Kidney epithelial cell (primary cell): Measurements from ENCODE around the gene XRCC3. TPM values are rescaled to one million over a fixed set of nuclear protein-coding genes. Genes with fewer than 3 reads are reported as not detected.

Experiments
- DNase-seq: peaks from one replicate; pipeline ENCODE4 v3.0.0-alpha.2; 2010; ENCODE audit warnings: low read depth
- H3K27me3 ChIP-seq: 2 replicates; pipeline ENCODE4 v1.6.0; 2011; ENCODE audit warnings: low read length; ENCODE audit not compliant: control insufficient read depth, insufficient read depth
- H3K36me3 ChIP-seq: 2 replicates; pipeline ENCODE4 v1.5.1; 2011; ENCODE audit warnings: low read length; ENCODE audit not compliant: control insufficient read depth, insufficient read depth
- H3K4me3 ChIP-seq: 2 replicates; pipeline ENCODE4 v1.5.1; 2011; ENCODE audit warnings: low read depth, mild to moderate bottlenecking, control low read depth, low read length
- CTCF ChIP-seq: IDR thresholded peaks from 2 replicates; pipeline ENCODE4 v1.5.1; 2011; ENCODE audit warnings: mild to moderate bottlenecking, moderate library complexity, low read length, control low read depth, inconsistent platforms; ENCODE audit not compliant: insufficient read depth, poor library complexity, severe bottlenecking
- total RNA-seq: library from RNA; depleted of rRNA; stranded (reverse); fragments of >200 nt; gene quantifications from 2 replicates; pipeline ENCODE4 v1.2.3, GENCODE V29; 2015

XRCC3 gene
- total RNA-seq, 1 donor from 2014 or later = 10.4 TPM

GRCh38 chr14:103697206-103697602 is 18.0 kb downstream of the XRCC3 start:
- H3K4me3 ChIP-seq = no peak overlapping the region
- H3K27me3 ChIP-seq = no peaks in the 10 kb centered on the region
- TF ChIP-seq CTCF = no peak
- no peak for DNase-seq
- peaks cover 4% of the 10 kb centered on the region for H3K36me3 ChIP-seq

GRCh38 chr14:103696466-103697071 is 18.7 kb downstream of the XRCC3 start:
- no peak for DNase-seq
- Histone ChIP-seq H3K4me3 (no peak overlapping the region), H3K27me3 (no peaks in the 10 kb centered on the region), H3K36me3 (peaks cover 6% of the 10 kb centered on the region)
- TF ChIP-seq CTCF = no peak

- DNase-seq = no peak
- H3K27me3 ChIP-seq = no peaks in the 10 kb centered on the region
- peaks cover 6% of the 10 kb centered on the region for H3K36me3 ChIP-seq
- H3K4me3 ChIP-seq = no peak overlapping the region
- TF ChIP-seq CTCF = no peak
Observed at GRCh38 chr14:103696070-103696402, 19.2 kb downstream of the XRCC3 start.

- peaks cover 4% of the 10 kb centered on the region for H3K36me3 ChIP-seq
- DNase-seq = no peak
- no peak for TF ChIP-seq CTCF
- H3K4me3 ChIP-seq = no peak overlapping the region
- no peaks in the 10 kb centered on the region for H3K27me3 ChIP-seq
Observed at GRCh38 chr14:103695296-103696069, 19.8 kb downstream of the XRCC3 start.

- H3K36me3 ChIP-seq = peaks cover 4% of the 10 kb centered on the region
- H3K27me3 ChIP-seq = no peaks in the 10 kb centered on the region
- DNase-seq = no peak
- H3K4me3 ChIP-seq = no peak overlapping the region
- TF ChIP-seq CTCF = no peak
Observed at GRCh38 chr14:103694572-103695026, 20.7 kb downstream of the XRCC3 start.

- TF ChIP-seq CTCF = no peak
- DNase-seq = no peak
- no peaks in the 10 kb centered on the region for H3K27me3 ChIP-seq
- H3K36me3 ChIP-seq = peaks cover 4% of the 10 kb centered on the region
- no peak overlapping the region for H3K4me3 ChIP-seq
Observed at GRCh38 chr14:103693515-103693914, 21.7 kb downstream of the XRCC3 start.
